ENCODE measurements around the gene BMAL1. TPM values are rescaled to one million over a fixed set of nuclear protein-coding genes. Genes with fewer than 3 reads are reported as not detected.

Gene BMAL1
- total and polyA plus RNA-seq, 2 donors (not counting 3 experiments of a cell fraction or from before 2014, with no cell fraction given): 5.8 to 10.1 TPM

DNA sequence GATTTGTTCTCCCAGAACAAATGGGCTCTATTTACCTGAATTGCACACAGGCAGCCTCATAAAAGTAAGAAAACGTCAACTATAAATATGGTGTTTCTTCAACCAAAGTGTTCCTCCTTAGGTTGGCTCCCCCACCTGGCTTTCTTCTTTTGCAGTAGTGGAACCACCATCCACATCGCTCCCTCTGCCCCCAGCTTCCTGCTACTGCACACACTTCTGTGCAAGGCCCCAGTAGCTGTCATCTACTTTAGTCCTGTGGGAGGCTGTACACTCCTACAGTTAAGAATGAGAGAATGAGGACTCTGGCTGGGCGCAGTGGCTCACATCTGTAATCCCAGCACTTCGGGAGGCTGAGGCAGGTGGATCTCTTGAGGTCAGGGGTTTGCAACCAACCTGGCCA, 89.5 kb downstream of the BMAL1 start:
- dilution Hi-C loops (cut with MboI; ENCODE audit: extremely low pct_ligation_motif_present, low sequenced_read_pairs): no loop called here

More for the DNA sequence above, 89.5 kb downstream of the BMAL1 start:
- Histone ChIP-seq H3K9me3 (replicated peaks; ENCODE audit: control insufficient read depth, insufficient read depth, low read length) (no peaks in the 10 kb centered on the region), H3K27ac (ENCODE audit: insufficient read depth, low read depth, low read length) (no peak overlapping the region), H3K4me3 (replicated peaks in 1 of 3; ENCODE audit: insufficient read depth in 1 of 3, low read depth in 1 of 3, low read length in 3 of 3) (no peak overlapping the region), H3K9me1 (replicated peaks; ENCODE audit: control insufficient read depth, extremely low read depth, insufficient read depth, low read length) (no peaks in the 10 kb centered on the region), H3K9ac (replicated peaks; ENCODE audit: extremely low read depth, insufficient read depth, low read length) (no peak overlapping the region), H3K4me1 (ENCODE audit: control insufficient read depth, extremely low read depth, insufficient read depth, low read length) (no peaks in the 10 kb centered on the region), H3K27me3 (ENCODE audit: control insufficient read depth in 2 of 2, insufficient read depth in 2 of 2, low read length in 2 of 2) (no peaks in the 10 kb centered on the region), H2AFZ (ENCODE audit: low read depth, low read length) (no peak overlapping the region), H3K36me3 (ENCODE audit: control insufficient read depth in 2 of 2, extremely low read depth in 1 of 2, insufficient read depth in 2 of 2, low read length in 2 of 2) (peaks cover 0 to 2% of the 10 kb centered on the region in 2 experiments), H4K20me1 (replicated peaks; ENCODE audit: control insufficient read depth, extremely low read depth, insufficient read depth, low read length) (no peaks in the 10 kb centered on the region), H3K79me2 (ENCODE audit: control insufficient read depth, insufficient read depth, low read length) (no peaks in the 10 kb centered on the region), H3K4me2 (ENCODE audit: insufficient read depth, low read length) (no peak overlapping the region)
- no TSS peak for BruUV-seq (replicated peaks)
- CTCF ChIA-PET: interaction anchor here (1.0 to 2.0 kb wide), 3 partner anchors 13 to 99 kb away, joined by 4 to 16 read pairs (median 9); no protein-coding TSS in a partner anchor
- POLR2A ChIA-PET: no interaction called here
- TF ChIP-seq JUN (IDR thresholded peaks at IDR 0.05; ENCODE audit: borderline replicate concordance, insufficient read depth, insufficient read length, low read depth): no peak
- TF ChIP-seq FOS (IDR thresholded peaks at IDR 0.05; ENCODE audit: borderline replicate concordance, insufficient read depth, low read length): no peak
- TF ChIP-seq GATA2 (IDR thresholded peaks at IDR 0.05; ENCODE audit: insufficient read depth, insufficient read length, low read depth, low read length): no peak
- TF ChIP-seq, protein P1, sequence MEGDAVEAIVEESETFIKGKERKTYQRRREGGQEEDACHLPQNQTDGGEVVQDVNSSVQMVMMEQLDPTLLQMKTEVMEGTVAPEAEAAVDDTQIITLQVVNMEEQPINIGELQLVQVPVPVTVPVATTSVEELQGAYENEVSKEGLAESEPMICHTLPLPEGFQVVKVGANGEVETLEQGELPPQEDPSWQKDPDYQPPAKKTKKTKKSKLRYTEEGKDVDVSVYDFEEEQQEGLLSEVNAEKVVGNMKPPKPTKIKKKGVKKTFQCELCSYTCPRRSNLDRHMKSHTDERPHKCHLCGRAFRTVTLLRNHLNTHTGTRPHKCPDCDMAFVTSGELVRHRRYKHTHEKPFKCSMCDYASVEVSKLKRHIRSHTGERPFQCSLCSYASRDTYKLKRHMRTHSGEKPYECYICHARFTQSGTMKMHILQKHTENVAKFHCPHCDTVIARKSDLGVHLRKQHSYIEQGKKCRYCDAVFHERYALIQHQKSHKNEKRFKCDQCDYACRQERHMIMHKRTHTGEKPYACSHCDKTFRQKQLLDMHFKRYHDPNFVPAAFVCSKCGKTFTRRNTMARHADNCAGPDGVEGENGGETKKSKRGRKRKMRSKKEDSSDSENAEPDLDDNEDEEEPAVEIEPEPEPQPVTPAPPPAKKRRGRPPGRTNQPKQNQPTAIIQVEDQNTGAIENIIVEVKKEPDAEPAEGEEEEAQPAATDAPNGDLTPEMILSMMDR (IDR thresholded peaks at IDR 0.05; ENCODE audit: extremely low read depth in 1 of 2, insufficient read depth in 1 of 2, low read depth in 1 of 2, low read length in 2 of 2): no peak
- TF ChIP-seq POLR2AphosphoS5 (IDR thresholded peaks at IDR 0.05; ENCODE audit: insufficient read depth, low read depth, low read length): no peak
- no peak for TF ChIP-seq POLR2A (IDR thresholded peaks at IDR 0.05; ENCODE audit: low read depth, low read length)
- no peak for TF ChIP-seq MYC (IDR thresholded peaks at IDR 0.05; ENCODE audit: low read depth, low read length)
- TF ChIP-seq EZH2 (IDR thresholded peaks at IDR 0.05; ENCODE audit: borderline replicate concordance, low read depth, low read length, severe bottlenecking): no peak
- TF ChIP-seq, protein P2, sequence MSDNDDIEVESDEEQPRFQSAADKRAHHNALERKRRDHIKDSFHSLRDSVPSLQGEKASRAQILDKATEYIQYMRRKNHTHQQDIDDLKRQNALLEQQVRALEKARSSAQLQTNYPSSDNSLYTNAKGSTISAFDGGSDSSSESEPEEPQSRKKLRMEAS (IDR thresholded peaks at IDR 0.05; ENCODE audit: insufficient read depth, insufficient read length): no peak
- FAIRE-seq (no peak), DNase-seq (ENCODE audit: low read depth, low spot score) (no peak)
- intact Hi-C loops (cut with micrococcal nuclease): no loop called here
